ENCODE measurements around the gene MNAT1.

Gene MNAT1

DNA sequence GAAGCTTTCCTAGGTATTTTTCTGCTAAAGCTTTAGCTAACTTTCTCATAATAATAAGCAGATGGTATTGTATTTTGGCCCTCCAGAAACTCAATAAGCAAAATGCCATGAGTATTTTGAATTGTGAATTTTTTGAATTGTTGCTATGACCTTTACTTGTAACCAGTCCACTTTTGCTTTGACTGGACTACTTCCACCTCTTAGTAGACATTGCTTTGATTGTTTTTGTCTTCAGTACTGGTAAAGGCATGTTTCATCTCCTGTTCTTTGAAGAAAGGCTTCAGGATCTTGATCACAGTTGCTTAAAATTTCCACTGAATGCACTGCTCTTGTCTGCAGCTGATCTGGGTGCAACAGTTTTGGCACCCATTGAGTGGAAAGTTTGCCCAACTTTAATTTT lies 144.0 kb downstream of the MNAT1 start:
- no peak for TF ChIP-seq SIN3A (IDR thresholded peaks at IDR 0.05; ENCODE audit: borderline replicate concordance, insufficient read depth, low read length)
- no peak for TF ChIP-seq TAF1 (IDR thresholded peaks at IDR 0.05; ENCODE audit: borderline replicate concordance, insufficient read depth, low read length)
- TF ChIP-seq, protein P1, sequence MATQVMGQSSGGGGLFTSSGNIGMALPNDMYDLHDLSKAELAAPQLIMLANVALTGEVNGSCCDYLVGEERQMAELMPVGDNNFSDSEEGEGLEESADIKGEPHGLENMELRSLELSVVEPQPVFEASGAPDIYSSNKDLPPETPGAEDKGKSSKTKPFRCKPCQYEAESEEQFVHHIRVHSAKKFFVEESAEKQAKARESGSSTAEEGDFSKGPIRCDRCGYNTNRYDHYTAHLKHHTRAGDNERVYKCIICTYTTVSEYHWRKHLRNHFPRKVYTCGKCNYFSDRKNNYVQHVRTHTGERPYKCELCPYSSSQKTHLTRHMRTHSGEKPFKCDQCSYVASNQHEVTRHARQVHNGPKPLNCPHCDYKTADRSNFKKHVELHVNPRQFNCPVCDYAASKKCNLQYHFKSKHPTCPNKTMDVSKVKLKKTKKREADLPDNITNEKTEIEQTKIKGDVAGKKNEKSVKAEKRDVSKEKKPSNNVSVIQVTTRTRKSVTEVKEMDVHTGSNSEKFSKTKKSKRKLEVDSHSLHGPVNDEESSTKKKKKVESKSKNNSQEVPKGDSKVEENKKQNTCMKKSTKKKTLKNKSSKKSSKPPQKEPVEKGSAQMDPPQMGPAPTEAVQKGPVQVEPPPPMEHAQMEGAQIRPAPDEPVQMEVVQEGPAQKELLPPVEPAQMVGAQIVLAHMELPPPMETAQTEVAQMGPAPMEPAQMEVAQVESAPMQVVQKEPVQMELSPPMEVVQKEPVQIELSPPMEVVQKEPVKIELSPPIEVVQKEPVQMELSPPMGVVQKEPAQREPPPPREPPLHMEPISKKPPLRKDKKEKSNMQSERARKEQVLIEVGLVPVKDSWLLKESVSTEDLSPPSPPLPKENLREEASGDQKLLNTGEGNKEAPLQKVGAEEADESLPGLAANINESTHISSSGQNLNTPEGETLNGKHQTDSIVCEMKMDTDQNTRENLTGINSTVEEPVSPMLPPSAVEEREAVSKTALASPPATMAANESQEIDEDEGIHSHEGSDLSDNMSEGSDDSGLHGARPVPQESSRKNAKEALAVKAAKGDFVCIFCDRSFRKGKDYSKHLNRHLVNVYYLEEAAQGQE (IDR thresholded peaks at IDR 0.05; ENCODE audit: insufficient read depth in 1 of 2, low read depth in 2 of 2, low read length in 2 of 2), result no peak
- TF ChIP-seq POLR2AphosphoS5 (IDR thresholded peaks at IDR 0.05; ENCODE audit: low read depth, low read length), result no peak
- TF ChIP-seq FOXP2 (optimal IDR thresholded peaks at IDR 0.05; ENCODE audit: borderline replicate concordance, extremely low read depth, extremely low read length, insufficient read depth), result no peak

DNA sequence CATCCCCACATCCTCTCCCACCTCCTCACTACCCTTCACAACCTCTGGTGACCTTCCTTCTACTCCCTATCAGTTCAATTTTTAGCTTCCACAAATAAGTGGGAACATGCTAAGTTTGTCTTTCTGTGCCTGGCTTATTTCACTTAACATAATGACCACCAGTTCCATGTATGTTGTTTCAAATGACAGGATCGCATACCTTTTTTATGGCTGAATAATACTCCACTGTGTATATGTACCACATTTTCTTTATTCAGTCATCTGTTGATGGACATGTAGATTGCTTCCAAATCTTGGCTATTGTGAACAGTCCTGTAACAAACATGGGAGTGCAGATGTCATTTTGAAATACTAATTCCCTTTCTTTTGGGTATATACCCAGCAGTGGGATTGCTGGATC lies 147.7 kb downstream of the MNAT1 start:
- TF ChIP-seq TAF1 (IDR thresholded peaks at IDR 0.05; ENCODE audit: borderline replicate concordance, insufficient read depth, low read length) (no peak), FOXP2 (optimal IDR thresholded peaks at IDR 0.05; ENCODE audit: borderline replicate concordance, extremely low read depth, extremely low read length, insufficient read depth) (no peak), SIN3A (IDR thresholded peaks at IDR 0.05; ENCODE audit: borderline replicate concordance, insufficient read depth, low read length) (no peak), POLR2AphosphoS5 (IDR thresholded peaks at IDR 0.05; ENCODE audit: low read depth, low read length) (no peak)
- TF ChIP-seq, protein P1 (IDR thresholded peaks at IDR 0.05; ENCODE audit: insufficient read depth in 1 of 2, low read depth in 2 of 2, low read length in 2 of 2), result no peak

DNA sequence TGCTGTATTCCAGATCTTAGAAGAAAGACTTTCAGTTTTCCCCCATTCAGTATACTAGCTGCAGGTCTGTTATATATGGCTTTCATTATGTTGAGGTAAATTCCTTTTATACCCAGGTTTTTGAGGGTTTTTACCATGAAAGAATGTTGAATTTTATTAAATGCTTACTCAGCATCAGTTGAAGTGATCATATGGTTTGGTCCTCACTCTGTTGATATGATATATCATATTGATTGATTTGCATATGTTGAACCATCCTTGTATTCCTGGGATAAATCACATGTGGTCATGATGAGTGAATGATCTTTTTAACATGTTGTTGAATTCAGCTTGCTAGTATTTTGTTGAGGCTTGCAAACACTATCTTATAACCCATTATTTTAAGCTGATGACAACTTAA lies 149.6 kb downstream of the MNAT1 start:
- TF ChIP-seq POLR2AphosphoS5 (IDR thresholded peaks at IDR 0.05; ENCODE audit: low read depth, low read length) (no peak), SIN3A (IDR thresholded peaks at IDR 0.05; ENCODE audit: borderline replicate concordance, insufficient read depth, low read length) (no peak), TAF1 (IDR thresholded peaks at IDR 0.05; ENCODE audit: borderline replicate concordance, insufficient read depth, low read length) (no peak)
- TF ChIP-seq, protein P1 (IDR thresholded peaks at IDR 0.05; ENCODE audit: insufficient read depth in 1 of 2, low read depth in 2 of 2, low read length in 2 of 2), result no peak

DNA sequence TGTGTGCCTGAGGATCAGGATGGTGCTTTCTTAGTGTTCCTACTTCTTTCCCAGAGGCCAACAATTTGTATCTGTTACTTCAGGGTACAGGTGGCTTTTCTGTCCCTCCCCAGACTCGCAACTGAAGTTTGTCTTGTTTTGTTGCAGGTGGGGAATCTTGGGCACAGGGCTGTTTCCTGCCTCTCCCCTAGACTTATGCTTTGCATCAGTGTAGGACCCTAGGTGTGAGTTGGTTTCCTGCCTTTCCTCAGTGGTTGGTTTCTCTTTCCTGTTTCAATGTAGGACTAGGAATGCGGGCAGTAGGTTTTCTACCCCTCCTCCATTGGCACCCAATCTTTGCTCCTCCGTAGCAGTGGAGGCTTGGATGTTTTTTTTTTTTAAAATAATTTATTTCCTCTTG lies 159.3 kb downstream of the MNAT1 start:
- TF ChIP-seq FOXP2 (optimal IDR thresholded peaks at IDR 0.05; ENCODE audit: borderline replicate concordance, extremely low read depth, extremely low read length, insufficient read depth) (no peak), POLR2AphosphoS5 (IDR thresholded peaks at IDR 0.05; ENCODE audit: low read depth, low read length) (no peak), SIN3A (IDR thresholded peaks at IDR 0.05; ENCODE audit: borderline replicate concordance, insufficient read depth, low read length) (no peak), TAF1 (IDR thresholded peaks at IDR 0.05; ENCODE audit: borderline replicate concordance, insufficient read depth, low read length) (no peak)
- TF ChIP-seq, protein P1 (IDR thresholded peaks at IDR 0.05; ENCODE audit: insufficient read depth in 1 of 2, low read depth in 2 of 2, low read length in 2 of 2), result no peak

DNA sequence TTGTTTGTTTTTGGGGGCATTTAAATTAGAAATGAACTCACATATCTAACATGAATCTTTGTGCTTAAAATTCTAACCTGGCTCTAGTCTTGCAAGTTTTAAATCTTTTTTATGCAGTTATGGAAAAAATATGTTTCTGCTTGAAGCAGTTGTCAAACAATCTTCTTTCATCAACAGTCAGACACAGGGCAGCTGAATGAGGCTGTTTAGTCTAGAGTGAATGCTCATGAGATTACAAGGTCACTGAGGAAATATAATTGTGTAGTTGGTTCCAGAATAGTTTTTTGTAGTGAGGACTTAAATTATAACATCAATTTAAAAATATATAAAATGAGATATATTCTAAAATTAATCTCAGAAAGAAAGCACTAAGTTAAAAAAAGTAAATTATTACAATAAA lies 169.8 kb downstream of the MNAT1 start:
- no peak for TF ChIP-seq TAF1 (IDR thresholded peaks at IDR 0.05; ENCODE audit: borderline replicate concordance, insufficient read depth, low read length)
- TF ChIP-seq FOXP2 (optimal IDR thresholded peaks at IDR 0.05; ENCODE audit: borderline replicate concordance, extremely low read depth, extremely low read length, insufficient read depth), result no peak
- TF ChIP-seq POLR2AphosphoS5 (IDR thresholded peaks at IDR 0.05; ENCODE audit: low read depth, low read length), result no peak
- no peak for TF ChIP-seq SIN3A (IDR thresholded peaks at IDR 0.05; ENCODE audit: borderline replicate concordance, insufficient read depth, low read length)
- TF ChIP-seq, protein P1 (IDR thresholded peaks at IDR 0.05; ENCODE audit: insufficient read depth in 1 of 2, low read depth in 2 of 2, low read length in 2 of 2), result no peak
